ENCODE results near the gene CROCC2.

Gene CROCC2

DNA sequence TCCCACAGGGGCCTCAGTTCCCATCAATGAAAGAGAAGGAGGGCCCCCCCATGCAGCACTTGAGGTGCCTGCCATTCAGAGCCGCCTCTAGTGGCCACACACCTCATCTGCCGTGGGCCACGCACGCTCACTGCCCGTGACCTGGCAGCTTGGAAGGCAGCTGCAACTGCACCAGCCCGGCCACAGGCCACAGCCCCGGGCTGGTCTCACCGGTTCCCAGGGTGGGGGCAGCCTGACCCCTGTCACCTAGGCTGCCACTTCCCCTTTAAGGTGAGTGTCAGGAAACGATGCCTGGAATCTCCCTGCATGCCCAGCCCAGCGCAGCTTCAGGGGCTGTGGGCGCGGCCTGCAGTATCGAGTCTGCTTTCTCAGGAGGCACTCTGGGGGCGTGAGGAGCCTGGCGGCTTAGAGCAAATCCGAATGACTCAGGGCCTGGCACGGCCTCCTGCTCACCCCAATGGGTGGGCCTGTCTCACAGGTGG lies 12.7 kb upstream of the CROCC2 start:
- DNase-seq: no peak

DNA sequence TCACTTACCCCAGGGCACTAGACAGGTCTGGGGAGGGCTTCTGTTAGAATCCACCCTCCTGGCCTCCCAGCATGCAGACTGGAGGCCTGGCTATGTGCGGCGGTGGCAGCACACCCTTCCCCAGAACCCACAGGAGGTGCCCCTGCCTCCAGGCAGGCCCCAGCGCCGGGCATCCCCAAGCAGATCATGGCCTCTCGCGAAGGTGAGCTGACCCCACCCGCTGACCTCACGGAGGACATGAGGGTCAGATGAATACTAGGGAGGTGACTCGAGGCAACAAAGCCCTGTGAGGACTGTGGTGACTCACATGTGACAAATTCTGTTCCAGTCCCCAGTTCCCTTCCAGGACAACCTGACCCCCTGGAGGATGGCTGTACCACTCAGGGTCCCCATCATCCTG lies 12.1 kb upstream of the CROCC2 start:
- DNase-seq: no peak

DNA sequence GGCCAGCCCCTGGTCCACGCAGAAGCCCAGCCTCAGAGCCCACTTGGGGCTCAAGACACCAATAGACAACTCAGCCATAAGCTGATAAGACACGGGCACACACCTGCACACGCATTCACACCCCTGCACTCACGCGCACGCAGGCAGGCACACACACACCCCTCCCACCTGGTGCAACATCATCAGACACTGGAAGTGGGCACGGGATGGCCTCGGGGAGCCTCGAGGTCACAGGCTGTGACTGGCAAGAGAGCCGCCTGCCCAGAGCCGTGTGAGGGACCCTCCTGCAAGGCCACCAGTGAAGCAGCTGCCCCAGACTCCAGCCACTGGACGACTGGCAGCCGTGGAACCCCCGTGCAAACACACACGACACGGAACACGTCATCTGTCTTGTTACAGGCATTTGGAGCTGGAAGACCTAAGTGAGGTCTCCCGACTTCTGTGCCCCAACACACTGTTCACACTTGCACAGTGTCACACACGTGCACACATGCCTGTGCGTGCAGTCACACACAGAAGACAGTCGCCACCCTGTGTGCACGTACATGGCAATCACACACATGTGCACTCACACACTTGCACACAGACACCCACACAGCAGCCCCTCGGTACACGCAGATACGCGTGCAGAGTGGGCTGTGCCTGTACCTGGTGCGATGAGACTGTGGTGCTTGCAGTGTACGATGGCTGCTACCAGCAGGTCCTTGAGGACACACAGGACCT lies 11.1 kb upstream of the CROCC2 start:
- no peak for DNase-seq

GRCh38 chr2:240895656-240896388 lies 10.3 kb upstream of the CROCC2 start, which contains the start of gene MAB21L4:
TSS of gene MAB21L4 (minus strand) at chr2:240896156. CDS start at chr2:240895997, 159 bp downstream.
- DNase-seq: no peak

DNA sequence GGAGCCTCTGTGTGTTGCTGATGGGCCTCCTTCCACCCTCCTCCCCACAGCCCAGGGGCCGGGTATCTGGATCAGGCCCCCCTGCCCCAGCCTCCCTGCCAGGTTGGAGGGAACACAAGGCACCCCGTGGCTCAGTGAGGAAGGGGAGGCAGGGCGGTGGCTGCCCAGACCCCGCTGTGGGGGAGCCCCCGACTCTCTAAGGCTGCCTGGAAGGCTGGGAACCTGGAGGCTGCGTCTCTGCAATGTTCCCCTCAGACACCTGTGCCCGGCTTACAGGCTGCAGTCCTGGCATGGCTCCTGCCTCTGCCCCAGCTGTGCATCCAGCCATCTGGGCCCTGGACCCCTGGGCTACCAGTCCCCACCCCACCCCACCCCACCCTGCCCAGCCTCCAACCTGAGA lies 9.7 kb upstream of the CROCC2 start:
- no peak for DNase-seq

DNA sequence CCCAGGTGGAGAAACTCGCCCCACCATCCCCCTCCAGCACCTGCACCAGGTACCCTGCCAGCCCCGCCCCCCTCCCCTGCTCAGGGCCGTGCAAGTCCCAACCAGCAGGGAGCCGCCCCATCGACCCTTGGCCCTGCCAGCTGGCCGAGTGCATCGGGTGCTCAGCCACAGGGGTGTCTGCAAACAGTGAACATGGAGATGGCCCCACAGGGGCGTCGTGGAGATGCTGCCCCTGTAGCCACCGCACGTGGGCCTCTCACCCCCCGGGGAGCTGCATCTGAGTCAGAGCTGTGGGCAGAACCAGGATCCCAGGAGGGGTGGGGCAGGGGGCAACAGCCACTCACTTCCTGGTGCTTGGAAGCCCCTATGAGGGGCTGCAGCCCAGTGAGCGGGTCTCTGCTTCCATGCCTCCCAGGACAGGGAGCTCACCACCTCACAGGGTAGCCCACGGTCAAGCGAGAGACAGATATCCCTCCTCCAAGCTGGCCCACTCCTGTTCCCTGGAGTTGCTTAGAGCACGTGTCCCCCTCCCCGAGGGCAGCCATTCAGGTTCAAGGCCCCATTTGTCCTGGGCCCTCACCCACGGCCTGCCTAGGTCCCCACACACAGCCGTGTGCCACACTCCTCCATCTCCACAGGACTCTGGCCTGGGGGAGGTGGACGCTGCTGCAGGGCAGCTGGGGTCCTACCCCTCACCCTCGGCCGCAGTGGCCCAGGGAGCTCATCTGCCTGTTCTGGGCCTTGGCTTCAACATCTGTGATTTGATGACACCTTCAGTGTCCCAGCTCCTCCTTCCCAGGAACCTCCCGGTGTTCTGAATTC lies 9.1 kb upstream of the CROCC2 start:
- no peak for DNase-seq

DNA sequence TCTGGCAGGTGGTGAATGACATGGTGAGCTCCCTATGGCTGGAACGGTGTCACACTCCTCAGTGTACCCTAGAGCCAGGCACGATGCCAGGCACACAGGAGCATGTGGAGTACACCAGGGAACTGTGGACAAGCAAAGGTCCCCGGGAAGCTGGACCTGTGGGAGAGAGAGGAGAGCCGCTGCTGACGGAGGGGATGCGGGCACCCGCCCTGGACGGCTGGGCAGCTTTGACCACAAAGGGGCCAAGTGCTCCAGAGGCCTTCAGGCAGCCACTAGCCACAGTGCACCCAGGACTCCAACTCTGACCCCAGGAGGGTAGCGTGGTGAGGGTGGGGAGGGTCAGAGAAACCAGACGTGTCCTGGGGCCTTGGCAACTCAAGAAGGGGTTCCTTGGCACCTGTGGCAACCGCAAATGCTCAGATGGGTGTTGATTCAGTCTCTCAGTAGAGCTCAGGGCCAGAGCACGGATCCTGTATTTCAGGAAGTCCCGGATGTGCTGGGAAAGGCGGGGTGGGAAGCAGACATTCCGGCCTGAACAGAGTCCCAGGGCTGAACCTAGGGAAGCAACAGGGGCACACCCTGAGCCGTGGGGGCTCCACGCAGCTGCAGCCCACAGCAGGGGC lies 7.9 kb upstream of the CROCC2 start:
- no peak for DNase-seq

GRCh38 chr2:240898731-240899467 lies 7.2 kb upstream of the CROCC2 start:
- DNase-seq: no peak

DNA sequence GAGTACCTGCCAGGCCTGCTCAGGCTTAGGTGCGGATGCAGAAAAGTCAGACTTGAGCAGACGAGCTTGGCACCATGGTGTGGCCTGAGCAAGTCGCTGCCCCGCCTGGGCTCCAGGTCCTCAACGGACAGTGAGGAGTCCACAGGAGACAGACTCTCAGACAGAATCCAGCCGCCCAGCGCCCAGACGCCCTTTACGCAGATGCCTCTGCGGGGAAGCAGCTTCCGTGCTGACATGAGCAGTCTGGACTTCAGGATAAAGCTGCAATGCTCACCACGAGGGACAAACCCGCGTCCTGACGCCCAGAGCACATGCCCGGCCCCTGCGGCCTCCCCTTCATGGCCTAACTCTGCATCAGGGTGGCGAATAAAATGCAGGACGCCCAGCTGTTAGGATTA lies 6.7 kb upstream of the CROCC2 start:
- no peak for DNase-seq

- no peak for DNase-seq
Observed at GRCh38 chr2:240900141-240900860, 5.8 kb upstream of the CROCC2 start.

GRCh38 chr2:240901986-240902614 lies 4.0 kb upstream of the CROCC2 start:
- no peak for DNase-seq

- no peak for DNase-seq
Observed at GRCh38 chr2:240902615-240903041, 3.5 kb upstream of the CROCC2 start.

- no peak for DNase-seq
Observed at GRCh38 chr2:240903191-240904060, 2.7 kb upstream of the CROCC2 start.

- DNase-seq: no peak
Observed at GRCh38 chr2:240904216-240905175, 1.6 kb upstream of the CROCC2 start.

DNA sequence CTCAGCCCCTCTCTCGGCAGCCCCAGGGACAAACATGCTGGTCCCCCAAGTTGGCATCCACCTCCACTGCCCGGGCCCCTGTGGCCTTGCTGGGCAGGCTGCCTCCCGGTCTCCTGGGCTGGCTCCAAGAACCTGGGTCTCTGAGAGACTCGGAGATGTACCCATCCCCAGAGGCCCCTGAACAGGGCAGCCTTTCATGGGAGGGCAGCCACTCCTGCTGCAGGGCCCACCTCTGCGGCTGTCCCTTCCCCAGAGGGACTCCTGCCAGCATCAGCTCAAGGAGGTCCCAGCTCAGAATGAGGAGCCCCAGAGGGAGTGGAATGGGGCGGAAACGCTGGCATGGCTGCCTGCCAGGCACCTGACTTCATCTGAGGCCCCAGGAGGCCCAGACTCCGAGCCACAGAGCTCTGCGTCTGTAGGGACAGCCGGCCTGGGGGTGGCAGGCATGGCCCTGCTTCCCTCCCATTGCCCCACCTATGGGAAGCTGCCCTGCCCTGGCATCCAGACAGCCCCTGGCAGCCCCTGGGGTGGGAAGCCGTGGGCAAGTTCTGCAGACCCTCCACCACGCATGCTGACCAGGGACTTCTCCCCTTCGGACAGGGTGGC lies 857 bp upstream of the CROCC2 start:
- DNase-seq: no peak

DNA sequence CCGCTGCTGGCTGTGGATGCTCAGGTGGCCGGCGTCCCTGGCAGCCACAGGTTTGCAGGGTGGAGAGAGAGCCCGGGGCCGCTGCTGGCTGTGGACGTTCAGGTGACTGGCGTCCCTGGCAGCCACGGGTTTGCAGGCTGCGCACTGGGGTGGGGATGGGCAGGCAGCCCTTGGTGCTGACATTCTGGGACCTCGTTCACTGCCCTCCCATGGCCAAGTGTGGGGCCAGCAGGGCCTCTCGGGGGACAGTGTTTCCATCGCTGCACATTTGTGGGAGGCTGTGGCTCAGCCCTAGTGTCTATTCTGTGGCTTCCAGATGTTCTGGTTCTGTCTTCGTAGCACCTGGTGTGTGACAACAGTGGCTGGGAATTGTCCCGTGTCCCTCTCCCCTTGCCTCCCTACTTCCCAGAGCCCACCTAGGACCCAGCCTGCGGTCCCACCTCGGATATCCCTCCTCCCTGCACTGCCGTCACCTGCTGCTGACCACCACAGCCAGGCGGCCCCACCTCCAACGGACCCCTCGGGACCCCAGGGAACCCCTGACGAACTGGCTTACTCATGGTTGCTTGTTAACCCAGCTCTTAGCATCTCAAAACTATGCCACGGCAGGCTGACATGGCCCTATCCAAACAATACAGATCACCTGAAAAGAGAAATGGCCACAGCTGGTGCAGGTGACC lies 915 bp downstream of the CROCC2 start:
- DNase-seq: no peak

GRCh38 chr2:240909216-240909974 lies 3.3 kb downstream of the CROCC2 start:
- DNase-seq: no peak

Measured in NCI-H187 treated with DMSO at 0.1 percent for 48 hours (cell line).